Natural killer cell treated with Interleukin-12 subunit alpha and Interleukin-12 subunit beta and Interleukin-15 and Interleukin-18, amount 100 ng/mL, for 72 hours (primary cell): Measurements from ENCODE around the gene AMELY. TPM values are rescaled to one million over a fixed set of nuclear protein-coding genes. Genes with fewer than 3 reads are reported as not detected.

Experiments used
- ATAC-seq, 2 donors: fragments of 150-1000 bp; cut with Tn5 transposase in 1 of 2; sonication (Bioruptor Pico), chemical (Tn5 transposase) in 1 of 2; 2 replicates each; pipeline ENCODE4 v1.10.0; 2021
- DNase-seq: peaks from one replicate; pipeline ENCODE4 v3.0.0; 2022; ENCODE audit warnings: low spot score
- H3K27ac Mint-ChIP-seq, 2 donors: 1 replicate in 1 of 2; 2 replicates in 1 of 2; pipeline ENCODE4 v1.8.0; 2022; ENCODE audit warnings: mixed read lengths in 2 of 2, mild to moderate bottlenecking in 1 of 2, moderate library complexity in 1 of 2
- H3K27me3 Mint-ChIP-seq, 2 donors: 1 replicate in 1 of 2; 2 replicates in 1 of 2; pipeline ENCODE4 v1.8.0; 2022; ENCODE audit warnings: mixed read lengths in 2 of 2
- H3K36me3 Mint-ChIP-seq: one replicate; pipeline ENCODE4 v1.8.0; 2022; ENCODE audit warnings: mixed read lengths
- H3K4me1 Mint-ChIP-seq, 2 donors: 1 replicate in 1 of 2; 2 replicates in 1 of 2; pipeline ENCODE4 v1.8.0; 2022; ENCODE audit warnings: low read depth in 2 of 2, mixed read lengths in 2 of 2, mild to moderate bottlenecking in 1 of 2
- H3K4me3 Mint-ChIP-seq: one replicate; pipeline ENCODE4 v1.8.0; 2022; ENCODE audit warnings: mixed read lengths
- H3K9me3 Mint-ChIP-seq: 2 replicates; pipeline ENCODE4 v1.8.0; 2022; ENCODE audit warnings: mixed read lengths
- total RNA-seq, 2 donors: library from RNA; stranded (reverse); gene quantifications; one replicate each; pipeline ENCODE4 v1.2.3, GENCODE V29; 2022

The AMELY gene, protein sequence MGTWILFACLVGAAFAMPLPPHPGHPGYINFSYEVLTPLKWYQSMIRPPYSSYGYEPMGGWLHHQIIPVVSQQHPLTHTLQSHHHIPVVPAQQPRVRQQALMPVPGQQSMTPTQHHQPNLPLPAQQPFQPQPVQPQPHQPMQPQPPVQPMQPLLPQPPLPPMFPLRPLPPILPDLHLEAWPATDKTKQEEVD
- total RNA-seq = not detected

DNA sequence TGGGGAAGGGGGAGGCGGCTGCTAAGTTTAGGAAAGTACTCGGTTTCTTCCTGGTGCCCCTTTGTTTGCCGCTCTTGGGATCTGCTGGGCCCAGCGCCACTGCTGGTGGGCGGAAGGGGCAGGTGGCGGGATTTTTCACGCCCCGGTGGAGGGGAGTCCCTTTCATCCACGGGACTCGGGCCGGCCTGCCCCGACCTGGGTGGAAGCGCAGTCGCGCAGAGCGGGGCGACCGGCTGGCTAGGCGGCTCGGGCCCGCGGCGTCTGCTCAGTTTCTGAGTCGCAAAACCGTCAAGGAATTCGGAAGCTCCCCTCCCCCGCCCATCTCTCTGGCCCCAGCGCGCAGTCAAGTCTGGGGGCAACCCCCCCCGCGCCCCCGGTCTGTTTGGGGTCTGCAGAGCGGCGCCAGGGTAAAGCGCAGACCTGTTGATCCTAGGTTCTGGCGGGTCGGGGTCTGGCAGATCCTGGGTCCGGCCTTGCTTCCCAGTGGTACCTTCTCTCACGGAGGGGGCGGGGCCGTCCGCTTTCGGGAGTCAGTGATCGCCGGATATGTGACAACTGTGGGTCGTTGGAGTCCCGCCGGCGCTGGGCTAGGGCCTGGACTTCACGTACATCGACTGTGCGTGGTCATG lies at the start of gene AMELY:
Gene AMELY, minus strand, starts transcription at position 500 of the 629 bp plus-strand sequence. CDS start 39,144 bp downstream, outside the sequence.
- peaks cover 0 to 18% of the 10 kb centered on the region in 2 donors for H3K27me3 Mint-ChIP-seq
- no peaks in the 10 kb centered on the region for H3K36me3 Mint-ChIP-seq
- H3K27ac Mint-ChIP-seq = no peak within 1 kb of the TSS
- no peak within 1 kb of the TSS for H3K4me3 Mint-ChIP-seq
- DNase-seq (no peak), ATAC-seq (no peak)
- no peaks in the 10 kb centered on the region for H3K9me3 Mint-ChIP-seq
- H3K4me1 Mint-ChIP-seq = peaks cover 0 to 8% of the 10 kb centered on the region in 2 donors

DNA sequence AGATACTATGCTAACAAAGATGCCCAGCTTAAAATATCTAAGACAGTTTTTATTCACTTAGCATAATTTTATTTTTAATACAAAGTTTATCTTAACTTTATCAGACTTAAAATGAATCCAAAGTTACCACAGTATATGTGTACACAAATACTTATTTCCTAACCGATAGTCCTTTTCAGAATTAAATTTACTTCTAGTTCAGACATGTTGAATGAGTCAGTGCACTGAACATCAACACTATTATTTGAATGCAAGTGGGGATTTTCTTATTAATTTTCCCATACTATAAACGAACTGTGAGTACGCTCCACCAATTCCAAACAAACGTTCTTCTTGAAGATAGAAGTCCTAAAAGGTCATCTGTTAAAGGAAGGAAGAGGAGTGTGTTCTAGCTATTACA lies 38.4 kb upstream of the AMELY start:
- Mint-ChIP-seq H3K27ac (no peak overlapping the region), H3K4me3 (no peak overlapping the region), H3K9me3 (no peaks in the 10 kb centered on the region), H3K27me3 (peaks cover 0 to 17% of the 10 kb centered on the region in 2 donors), H3K36me3 (no peaks in the 10 kb centered on the region), H3K4me1 (no peaks in the 10 kb centered on the region)
- DNase-seq = no peak
- ATAC-seq = no peak

DNA sequence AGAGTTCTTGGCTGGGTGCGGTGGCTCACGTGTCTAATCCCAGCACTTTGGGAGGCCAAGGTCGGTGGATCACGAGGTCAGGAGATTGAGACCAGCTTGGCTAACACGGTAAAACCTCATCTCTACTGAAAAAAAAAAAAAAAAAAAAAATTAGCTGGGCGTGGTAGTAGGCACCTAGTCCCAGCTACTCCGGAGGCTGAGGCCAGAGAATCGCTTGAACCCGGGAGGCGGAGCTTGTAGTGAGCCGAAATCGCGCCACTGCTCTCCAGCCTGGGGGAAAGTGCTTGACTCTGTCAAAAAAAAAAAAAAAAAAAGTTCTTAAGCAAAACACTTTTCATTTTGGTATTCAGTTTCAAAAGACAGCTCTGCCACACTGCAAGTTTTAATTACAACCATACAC lies 36.8 kb upstream of the AMELY start:
- H3K9me3 Mint-ChIP-seq = no peaks in the 10 kb centered on the region
- peaks cover 0 to 19% of the 10 kb centered on the region in 2 donors for H3K27me3 Mint-ChIP-seq
- H3K36me3 Mint-ChIP-seq = no peaks in the 10 kb centered on the region
- no peak overlapping the region for H3K4me3 Mint-ChIP-seq
- ATAC-seq = no peak
- H3K4me1 Mint-ChIP-seq = no peaks in the 10 kb centered on the region
- H3K27ac Mint-ChIP-seq = no peak overlapping the region
- DNase-seq = no peak

DNA sequence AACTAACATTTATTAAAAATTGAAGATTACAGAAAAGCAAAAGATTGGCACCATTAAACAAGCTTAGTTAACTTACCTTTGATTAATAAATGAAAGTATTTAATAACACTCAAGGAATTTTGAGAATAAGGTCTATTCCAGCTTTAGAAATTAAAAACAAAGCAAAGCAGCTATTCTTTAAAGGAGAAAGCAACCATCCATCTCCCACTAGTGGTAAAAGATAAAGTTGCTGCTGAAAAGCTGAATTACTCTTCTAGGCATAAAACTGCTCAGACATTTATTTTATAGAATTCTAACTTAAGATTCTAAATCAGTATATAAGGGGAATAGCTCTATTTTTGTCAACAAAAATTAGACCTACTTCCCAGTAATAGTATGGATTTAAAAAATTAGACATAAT lies 36.1 kb upstream of the AMELY start:
- ATAC-seq = no peak
- Mint-ChIP-seq H3K4me3 (no peak overlapping the region), H3K9me3 (no peaks in the 10 kb centered on the region), H3K27me3 (peaks cover 0 to 22% of the 10 kb centered on the region in 2 donors), H3K27ac (no peak overlapping the region), H3K36me3 (no peaks in the 10 kb centered on the region), H3K4me1 (no peaks in the 10 kb centered on the region)
- DNase-seq = no peak

DNA sequence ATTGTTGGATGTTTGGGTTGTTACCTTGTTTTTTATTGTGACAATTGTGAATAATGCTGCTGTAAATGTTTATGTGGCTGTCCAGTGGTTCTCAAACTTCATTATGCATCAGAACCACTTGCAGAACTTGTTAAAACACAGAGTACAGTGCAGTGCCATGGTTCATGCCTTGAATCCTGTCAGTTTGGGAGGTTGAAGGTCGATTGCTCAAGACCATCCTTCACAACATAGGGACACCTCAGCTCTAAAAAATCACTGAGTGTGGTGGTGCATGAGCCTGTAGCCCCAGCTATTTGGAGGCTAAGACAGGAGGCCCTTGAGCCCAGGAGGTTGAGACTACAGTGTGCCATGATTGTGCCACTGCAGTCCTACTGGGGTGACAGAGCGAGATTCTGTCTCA lies 23.9 kb upstream of the AMELY start:
- H3K27ac Mint-ChIP-seq = no peak overlapping the region
- no peaks in the 10 kb centered on the region for H3K36me3 Mint-ChIP-seq
- ATAC-seq = no peak
- H3K27me3 Mint-ChIP-seq = peaks cover 0 to 6% of the 10 kb centered on the region in 2 donors
- H3K9me3 Mint-ChIP-seq = no peaks in the 10 kb centered on the region
- no peak for DNase-seq
- H3K4me1 Mint-ChIP-seq = no peaks in the 10 kb centered on the region
- no peak overlapping the region for H3K4me3 Mint-ChIP-seq

DNA sequence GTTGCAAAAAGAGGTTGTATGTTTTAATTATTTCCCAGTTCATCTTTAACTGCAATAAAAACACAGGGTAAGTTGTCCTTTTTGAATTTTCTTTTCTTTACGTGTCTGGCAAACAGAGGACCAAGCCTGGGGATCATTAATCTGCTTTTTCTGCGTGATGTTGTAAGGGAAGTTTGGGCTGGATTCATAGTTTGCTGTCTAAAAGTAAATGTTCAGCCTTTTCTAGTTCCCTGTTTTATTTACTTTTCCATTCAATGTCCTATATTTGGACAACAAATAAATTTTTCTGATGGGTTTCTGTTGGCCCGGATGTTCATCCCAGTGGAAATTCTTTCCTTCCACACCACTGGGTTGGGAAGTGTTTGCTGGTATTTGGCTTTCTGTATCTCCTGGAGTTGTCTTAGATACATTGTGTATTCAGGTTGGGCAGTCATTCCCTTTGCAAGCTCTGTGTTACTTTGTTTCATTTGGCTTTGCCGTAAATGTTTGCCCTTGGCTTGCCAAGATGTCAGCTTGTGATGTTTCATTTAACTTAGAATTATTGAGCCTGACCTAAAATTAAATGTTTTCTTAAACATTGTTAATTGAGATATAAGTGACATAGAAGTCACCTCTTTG lies 20.3 kb upstream of the AMELY start:
- no peak for ATAC-seq
- no peak for DNase-seq
- H3K4me3 Mint-ChIP-seq = no peak overlapping the region
- no peak overlapping the region for H3K27ac Mint-ChIP-seq
- no peaks in the 10 kb centered on the region for H3K4me1 Mint-ChIP-seq
- H3K27me3 Mint-ChIP-seq = peaks cover 0 to 4% of the 10 kb centered on the region in 2 donors
- H3K36me3 Mint-ChIP-seq = no peaks in the 10 kb centered on the region
- H3K9me3 Mint-ChIP-seq = no peaks in the 10 kb centered on the region

DNA sequence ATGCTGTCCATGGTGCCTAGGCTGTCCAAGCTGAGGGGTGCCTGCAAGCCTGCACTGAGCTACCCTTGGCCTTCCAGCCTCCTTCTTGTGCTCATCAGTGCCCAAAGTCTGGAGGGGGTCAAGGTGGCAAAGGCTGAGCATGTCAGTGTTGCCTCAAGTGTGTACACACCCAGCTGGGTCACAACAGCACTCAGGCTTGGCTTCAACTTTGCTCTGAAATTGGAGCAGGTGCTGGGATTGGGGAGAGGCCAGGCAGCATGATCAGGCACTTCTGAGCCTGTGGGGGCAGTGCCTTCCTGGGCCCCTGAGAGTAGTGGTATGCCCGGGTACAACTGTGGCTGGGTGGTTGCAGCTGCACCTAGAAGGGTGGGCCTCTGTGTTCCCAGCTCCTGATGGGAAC lies 17.7 kb upstream of the AMELY start:
- ATAC-seq = no peak
- Mint-ChIP-seq H3K36me3 (no peaks in the 10 kb centered on the region), H3K4me3 (no peak overlapping the region), H3K4me1 (no peaks in the 10 kb centered on the region), H3K27ac (no peak overlapping the region), H3K9me3 (no peaks in the 10 kb centered on the region), H3K27me3 (no peaks in the 10 kb centered on the region)
- DNase-seq = no peak

DNA sequence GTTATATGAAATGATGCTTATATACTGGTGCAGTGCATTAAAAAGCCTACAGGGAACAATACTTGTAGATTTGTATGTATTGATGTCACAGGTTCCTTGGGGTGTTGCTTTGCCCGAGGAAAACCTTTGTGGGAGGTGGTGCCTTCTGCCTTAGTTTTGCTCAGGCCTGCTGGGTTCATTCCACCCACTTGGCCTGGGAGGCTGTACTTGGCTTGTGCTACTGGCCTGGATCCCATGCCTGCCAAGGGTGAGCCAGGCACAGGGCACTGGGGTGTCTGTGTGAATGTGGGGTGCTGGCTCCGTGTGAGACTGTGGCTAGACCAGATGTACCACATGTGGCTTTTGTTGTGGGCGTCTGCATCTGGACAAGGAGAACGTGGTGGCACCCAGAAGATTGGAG lies 16.7 kb upstream of the AMELY start:
- H3K9me3 Mint-ChIP-seq = no peaks in the 10 kb centered on the region
- no peak overlapping the region for H3K27ac Mint-ChIP-seq
- no peaks in the 10 kb centered on the region for H3K27me3 Mint-ChIP-seq
- ATAC-seq (no peak), DNase-seq (no peak)
- H3K4me1 Mint-ChIP-seq = no peaks in the 10 kb centered on the region
- H3K4me3 Mint-ChIP-seq = no peak overlapping the region
- no peaks in the 10 kb centered on the region for H3K36me3 Mint-ChIP-seq

DNA sequence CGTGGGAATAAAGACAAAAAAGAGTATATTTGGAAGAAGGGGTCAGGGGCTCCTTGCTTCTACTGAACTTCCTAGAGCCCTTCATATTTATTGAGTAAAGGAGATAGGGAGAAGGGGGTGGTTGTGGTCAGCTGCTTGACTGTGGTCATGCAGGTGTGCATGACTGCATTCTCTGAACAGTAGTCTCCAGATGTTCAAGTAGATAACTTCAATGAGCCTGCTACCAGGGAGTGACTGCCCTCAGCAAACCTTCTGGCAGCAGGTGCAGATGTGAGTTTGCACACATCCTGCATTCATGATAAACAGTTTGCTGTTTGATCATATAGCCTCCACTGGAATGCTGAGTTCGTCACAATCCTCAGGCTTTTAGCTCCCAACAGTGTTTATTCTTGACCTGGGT lies 9.5 kb upstream of the AMELY start:
- H3K27me3 Mint-ChIP-seq = no peaks in the 10 kb centered on the region
- no peaks in the 10 kb centered on the region for H3K9me3 Mint-ChIP-seq
- no peaks in the 10 kb centered on the region for H3K36me3 Mint-ChIP-seq
- no peaks in the 10 kb centered on the region for H3K4me1 Mint-ChIP-seq
- no peak overlapping the region for H3K4me3 Mint-ChIP-seq
- no peak for ATAC-seq
- no peak overlapping the region for H3K27ac Mint-ChIP-seq
- DNase-seq = no peak

DNA sequence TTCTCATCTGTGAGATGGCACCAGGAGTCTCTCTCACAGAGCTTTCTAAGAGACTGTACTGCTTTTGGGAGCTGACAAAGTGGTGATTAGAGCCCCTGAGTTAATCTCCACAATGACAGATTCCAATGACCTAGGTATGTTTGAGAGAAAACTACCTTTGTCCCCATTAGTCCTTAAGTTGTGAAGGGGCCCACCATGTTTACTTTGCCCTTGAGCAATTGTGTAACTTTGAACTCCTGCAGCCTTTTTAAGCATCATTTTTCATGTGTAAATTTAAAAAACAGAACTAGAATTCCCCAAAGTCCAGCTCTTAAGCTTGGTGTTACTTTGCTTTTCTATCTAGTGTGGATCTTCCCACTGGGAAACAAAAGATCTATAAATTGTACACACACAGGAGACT lies 1.8 kb upstream of the AMELY start:
- ATAC-seq = no peak
- H3K4me1 Mint-ChIP-seq = peaks cover 0 to 8% of the 10 kb centered on the region in 2 donors
- H3K36me3 Mint-ChIP-seq = no peaks in the 10 kb centered on the region
- H3K4me3 Mint-ChIP-seq = no peak overlapping the region
- peaks cover 0 to 18% of the 10 kb centered on the region in 2 donors for H3K27me3 Mint-ChIP-seq
- no peak overlapping the region for H3K27ac Mint-ChIP-seq
- no peak for DNase-seq
- H3K9me3 Mint-ChIP-seq = no peaks in the 10 kb centered on the region

DNA sequence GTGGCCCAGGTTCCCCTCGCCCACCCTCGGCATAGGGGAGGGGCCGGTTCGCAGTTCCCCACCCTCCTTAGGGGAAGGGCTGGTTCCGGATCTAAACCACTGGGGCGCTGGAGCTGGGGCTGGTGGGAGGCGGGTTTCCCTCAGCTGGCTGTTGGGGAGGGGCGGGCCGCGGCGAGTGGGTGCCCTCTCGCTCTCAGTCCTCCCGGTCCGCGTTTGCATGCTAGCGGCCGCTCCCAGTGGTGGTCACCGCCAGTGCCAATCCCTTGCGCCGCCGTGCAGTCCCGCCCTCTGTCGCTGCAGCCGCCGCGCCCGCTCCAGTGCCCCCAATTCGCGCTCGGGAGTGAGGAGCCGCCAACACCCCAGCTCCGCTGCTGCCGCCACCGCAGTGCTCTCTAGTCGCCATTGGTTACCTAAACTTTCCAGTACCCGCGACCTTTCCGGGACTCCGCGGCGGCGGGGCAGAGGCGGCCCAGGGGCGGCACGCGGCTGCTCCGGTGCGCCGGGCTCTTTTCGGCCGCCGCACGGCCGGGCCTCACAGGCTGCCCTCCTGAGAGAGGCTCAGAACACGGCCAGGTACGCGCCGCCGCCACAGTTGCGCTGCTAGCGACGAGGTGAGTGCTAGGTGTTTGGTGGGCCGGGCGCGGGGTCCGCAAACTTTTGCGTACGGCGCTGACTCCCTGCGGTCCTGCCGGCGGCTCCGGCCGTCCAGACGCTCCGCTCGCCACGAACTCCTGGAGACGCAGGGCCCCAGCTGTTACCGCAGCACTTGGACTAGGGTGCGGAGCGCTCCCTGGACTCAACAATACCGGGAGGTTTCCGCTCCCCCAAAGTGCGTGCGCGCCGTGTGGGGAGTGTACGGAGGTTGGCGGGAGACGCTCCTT lies 940 bp downstream of the AMELY start, which contains the start of gene TBL1Y:
Gene TBL1Y, plus strand, starts transcription at position 326 of the 881 bp plus-strand sequence. CDS start 114,388 bp downstream, outside the sequence.
- no peak within 1 kb of the TSS for H3K27ac Mint-ChIP-seq
- no peaks in the 10 kb centered on the region for H3K36me3 Mint-ChIP-seq
- peaks cover 0 to 8% of the 10 kb centered on the region in 2 donors for H3K4me1 Mint-ChIP-seq
- no peak within 1 kb of the TSS for H3K4me3 Mint-ChIP-seq
- DNase-seq (no peak), ATAC-seq (no peak)
- no peaks in the 10 kb centered on the region for H3K9me3 Mint-ChIP-seq
- H3K27me3 Mint-ChIP-seq = peaks cover 0 to 18% of the 10 kb centered on the region in 2 donors

DNA sequence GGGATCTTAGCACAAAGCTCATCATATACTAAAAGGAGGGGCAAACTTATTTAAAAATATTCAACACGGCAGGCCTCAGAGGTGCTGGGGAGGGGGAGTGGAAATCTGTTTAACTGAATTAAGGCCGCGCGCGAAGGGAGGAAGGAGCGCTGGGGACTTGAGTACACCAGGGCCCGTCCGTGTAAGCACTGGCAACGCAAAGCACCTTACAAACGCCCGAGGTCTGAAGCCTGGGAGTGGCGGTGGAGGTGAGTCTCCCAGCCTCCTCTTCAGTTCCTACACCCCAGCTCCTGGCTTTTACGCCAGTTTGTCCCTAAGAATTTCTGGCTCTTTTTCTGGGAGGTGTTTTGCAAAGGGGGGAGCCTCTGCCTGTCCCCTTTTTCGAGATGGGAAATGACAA lies 1.7 kb downstream of the AMELY start:
- H3K9me3 Mint-ChIP-seq = no peaks in the 10 kb centered on the region
- no peak overlapping the region for H3K4me3 Mint-ChIP-seq
- peaks cover 0 to 8% of the 10 kb centered on the region in 2 donors for H3K4me1 Mint-ChIP-seq
- no peak overlapping the region for H3K27ac Mint-ChIP-seq
- H3K27me3 Mint-ChIP-seq = peaks cover 0 to 18% of the 10 kb centered on the region in 2 donors
- DNase-seq (no peak), ATAC-seq (no peak)
- H3K36me3 Mint-ChIP-seq = no peaks in the 10 kb centered on the region

DNA sequence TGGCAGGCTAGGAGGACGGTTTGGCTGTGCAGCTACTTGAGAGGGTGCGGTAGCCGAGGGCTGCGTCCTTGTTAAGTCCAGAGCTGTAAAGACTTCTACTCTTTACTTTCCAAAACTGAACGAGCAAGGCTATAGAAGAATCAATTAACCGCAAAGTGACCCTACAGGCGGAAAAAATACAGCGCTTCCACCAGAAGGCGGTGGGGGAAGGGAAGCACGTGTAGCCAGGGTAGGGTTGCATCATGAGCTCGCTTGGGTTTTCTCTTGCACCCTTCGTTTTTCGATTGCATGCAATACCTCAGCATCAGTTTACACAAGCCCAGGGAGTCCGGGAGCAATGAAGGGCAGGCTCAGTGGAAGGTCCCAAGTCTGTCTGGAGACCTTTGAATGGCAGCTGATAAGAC lies 2.4 kb downstream of the AMELY start:
- no peak for ATAC-seq
- Mint-ChIP-seq H3K27me3 (peaks cover 0 to 18% of the 10 kb centered on the region in 2 donors), H3K27ac (no peak overlapping the region), H3K4me3 (no peak overlapping the region), H3K9me3 (no peaks in the 10 kb centered on the region), H3K36me3 (no peaks in the 10 kb centered on the region), H3K4me1 (peaks cover 0 to 8% of the 10 kb centered on the region in 2 donors)
- no peak for DNase-seq
